Measurements from ENCODE around the gene PXMP4.
A peak's percentile ranks its signal among the peaks of the same experiment; 100 is the strongest.
"Not testable (repeated sequence)": the region's sequence is repeated elsewhere in the genome, so short reads cannot be mapped to it uniquely, and the experiment has no call there.

PXMP4 gene

DNA sequence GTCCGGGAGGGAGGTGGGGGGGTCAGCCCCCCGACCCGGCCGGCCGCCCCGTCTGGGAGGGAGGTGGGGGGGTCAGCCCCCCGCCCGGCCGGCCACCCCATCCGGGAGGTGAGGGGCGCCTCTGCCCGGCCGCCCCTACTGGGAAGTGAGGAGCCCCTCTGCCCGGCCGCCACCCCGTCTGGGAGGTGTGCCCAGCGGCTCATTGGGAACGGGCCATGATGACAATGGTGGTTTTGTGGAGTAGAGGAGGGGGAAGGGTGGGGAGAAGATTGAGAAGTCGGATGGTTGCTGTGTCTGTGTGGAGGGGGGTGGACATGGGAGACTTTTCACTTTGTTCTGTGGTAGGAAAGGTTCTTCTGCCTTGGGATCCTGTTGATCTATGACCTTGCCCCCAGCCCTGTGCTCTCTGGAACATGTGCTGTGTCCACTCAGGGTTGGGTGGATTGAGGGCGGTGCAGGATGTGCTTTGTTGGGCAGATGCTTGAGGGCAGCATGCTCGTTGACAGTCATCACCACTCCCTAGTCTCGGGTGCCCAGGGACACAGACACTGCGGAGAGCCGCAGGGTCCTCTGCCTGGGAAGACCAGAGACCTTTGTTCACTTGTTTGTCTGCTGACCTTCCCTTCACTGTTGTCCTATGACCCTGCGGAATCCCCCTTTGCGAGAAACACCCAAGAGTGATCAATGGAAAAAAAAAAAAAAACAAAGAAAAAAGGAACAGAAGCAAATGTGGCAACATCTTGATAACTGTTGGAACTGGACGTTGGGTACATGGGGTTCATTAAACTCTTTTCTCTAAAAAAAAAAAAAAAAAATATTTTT, 18.3 kb downstream of the PXMP4 start:
- no peak for DNase-seq

DNA sequence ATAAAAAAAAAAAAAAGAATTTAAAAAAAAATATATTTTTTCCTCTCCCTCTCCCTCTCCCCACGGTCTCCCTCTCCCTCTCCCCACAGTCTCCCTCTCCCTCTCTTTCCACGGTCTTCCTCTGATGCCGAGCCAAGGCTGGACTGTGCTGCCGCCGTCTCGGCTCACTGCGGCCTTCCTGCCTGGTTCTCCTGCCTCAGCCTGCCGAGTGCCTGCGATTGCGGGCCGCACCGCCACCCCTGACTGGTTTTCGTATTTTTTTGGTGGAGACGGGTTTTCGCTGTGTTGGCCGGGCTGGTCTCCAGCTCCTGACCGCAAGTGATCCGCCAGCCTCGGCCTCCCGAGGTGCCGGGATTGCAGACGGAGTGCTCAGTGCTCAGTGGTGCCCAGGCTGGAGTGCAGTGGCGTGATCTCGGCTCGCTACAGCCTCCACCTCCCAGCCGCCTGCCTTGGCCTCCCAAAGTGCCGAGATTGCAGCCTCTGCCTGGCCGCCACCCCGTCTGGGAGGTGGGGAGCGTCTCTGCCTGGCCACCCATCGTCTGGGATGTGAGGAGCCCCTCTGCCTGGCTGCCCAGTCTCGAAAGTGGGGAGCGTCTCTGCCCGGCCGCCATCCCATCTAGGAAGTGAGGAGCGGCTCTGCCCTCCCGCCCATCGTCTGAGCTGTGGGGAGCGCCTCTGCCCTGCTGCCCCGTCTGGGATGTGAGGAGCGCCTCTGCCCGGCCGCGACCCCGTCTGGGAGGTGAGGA, 19.2 kb downstream of the PXMP4 start:
- DNase-seq, result not testable (repeated sequence)

DNA sequence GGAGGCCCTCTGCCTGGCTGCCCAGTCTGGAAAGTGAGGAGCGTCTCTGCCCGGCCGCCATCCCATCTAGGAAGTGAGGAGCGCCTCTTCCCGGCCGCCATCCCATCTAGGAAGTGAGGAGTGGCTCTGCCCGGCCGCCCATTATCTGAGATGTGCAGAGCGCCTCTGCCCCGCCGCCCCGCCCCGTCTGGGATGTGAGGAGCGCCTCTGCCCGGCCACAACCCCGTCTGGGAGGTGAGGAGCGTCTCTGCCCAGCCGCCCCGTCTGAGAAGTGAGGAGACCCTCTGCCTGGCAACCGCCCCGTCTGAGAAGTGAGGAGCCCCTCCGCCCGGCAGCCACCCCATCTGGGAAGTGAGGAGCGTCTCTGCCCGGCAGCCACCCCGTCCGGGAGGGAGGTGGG, 21.1 kb downstream of the PXMP4 start:
- DNase-seq, result not testable (repeated sequence)

DNA sequence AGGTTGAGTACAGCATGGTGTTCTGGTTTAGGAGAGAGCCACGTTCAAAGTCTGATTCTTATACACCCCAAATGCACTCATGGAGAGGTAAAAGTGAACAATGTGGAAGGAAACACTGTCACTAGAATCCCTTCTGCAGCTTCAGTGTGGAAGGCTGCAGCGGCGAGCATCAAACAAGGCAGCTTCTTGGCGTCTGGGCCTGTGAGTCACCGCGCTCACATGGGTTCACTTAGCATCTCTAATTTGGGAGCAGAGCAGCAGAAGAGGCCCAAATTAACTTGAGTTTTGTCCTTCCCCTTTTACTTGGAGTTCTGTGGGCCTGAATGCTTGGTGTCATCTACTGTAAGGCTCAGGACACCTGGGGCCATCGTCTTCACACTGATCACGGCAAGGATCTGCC, 23.0 kb downstream of the PXMP4 start:
- peak; percentile 22 to 46 for DNase-seq

DNA sequence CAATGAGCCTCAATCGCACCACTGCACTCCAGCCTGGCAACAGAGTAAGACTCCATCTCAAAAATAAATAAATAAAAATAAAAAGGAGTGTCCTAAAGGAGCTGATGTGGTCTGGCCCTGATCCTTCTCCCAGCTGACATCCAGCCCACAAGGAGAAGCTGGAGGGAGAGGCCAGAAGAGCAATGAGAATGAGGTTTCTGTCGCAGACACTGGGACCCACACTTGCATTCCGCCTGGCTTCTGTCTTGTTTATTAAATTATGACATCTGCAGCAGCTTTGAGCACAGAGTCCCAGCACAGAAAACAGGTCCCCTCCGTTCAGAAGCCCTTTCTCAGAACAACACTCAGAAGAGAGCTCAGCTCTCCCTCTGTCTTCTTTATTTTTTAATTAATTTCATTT, 23.7 kb downstream of the PXMP4 start:
- no peak for DNase-seq

DNA sequence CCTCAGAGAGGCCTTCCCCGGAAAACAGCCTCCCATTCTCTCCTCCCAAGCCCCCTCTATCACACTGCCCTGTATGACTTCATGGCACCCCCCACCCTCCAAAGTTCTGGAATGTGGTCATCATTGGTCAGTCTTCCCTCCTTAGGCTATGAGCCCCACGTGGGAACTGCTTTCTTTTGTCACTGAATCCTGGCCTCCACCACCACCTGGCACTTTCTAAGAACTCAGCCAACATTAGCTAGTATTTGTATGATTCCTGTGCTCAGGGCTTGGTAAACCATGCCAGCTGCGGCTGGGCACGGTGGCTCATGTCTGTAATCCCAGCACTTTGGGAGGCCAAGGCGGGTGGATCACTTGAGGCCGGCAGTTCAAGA, 25.5 kb downstream of the PXMP4 start:
- peak in 1 of 2 donors; percentile 19 for DNase-seq

DNA sequence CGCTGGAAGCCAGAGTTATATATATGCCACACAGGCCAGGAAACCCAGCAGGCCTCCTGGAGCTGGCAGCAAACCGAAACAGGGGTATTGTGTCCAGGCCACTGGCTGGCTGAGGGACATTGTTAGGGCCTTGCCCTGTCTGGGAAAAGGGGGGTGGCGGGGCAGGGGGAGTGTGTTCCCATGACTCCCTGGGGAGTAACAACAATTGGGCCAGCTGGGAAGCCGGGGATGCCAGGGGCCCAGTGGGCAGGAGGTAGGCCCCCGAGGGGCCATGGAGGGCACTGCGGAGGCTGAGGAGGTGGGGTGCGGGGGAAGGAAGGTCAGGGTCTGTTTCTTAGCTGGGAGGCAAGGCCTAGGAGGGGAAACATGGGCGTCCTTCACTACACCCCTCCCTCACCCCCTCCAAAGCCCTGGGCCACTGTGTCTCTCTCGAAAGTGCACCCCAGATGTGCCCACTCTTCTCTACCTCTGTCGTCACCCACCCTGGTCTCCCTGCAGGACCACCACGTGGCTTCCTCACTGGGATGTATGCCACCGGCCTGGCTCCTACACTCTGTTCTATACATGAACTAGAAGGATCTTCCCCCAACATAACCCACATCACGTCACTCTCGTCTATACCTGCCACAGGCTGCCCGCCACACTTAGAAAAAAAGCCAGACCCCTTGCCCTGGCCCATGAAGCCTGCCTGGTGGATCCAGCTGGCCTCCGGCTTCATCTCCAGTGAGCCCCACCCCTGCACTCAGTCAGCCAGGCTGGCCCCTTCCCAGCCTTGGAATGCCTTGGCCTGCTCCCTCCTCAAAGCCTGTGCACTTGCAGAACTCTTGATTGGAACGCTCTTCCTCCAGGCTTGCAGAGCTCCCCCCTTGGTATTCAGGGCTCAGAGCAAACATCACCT, 26.1 kb downstream of the PXMP4 start:
- peak; percentile 78 to 81 for DNase-seq

DNA sequence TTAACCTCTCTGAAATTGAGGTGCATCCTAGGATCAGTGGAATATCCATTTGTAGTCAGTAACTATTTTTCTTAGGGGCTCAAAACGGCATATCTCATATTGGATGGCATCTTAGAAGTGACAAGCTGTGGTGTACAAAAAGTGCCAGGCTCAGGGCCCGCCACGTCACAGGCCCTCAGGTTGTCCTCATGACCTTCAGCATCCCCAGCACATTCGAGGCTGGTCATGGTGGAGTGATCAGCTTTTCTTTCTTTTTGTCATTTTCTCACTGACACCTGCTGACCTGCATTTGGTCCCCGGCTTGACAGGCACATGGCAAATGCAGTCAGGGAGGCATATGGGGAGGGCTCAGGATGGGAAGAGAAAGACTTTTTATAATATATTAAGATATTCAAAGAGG, 26.8 kb downstream of the PXMP4 start:
- no peak for DNase-seq

DNA sequence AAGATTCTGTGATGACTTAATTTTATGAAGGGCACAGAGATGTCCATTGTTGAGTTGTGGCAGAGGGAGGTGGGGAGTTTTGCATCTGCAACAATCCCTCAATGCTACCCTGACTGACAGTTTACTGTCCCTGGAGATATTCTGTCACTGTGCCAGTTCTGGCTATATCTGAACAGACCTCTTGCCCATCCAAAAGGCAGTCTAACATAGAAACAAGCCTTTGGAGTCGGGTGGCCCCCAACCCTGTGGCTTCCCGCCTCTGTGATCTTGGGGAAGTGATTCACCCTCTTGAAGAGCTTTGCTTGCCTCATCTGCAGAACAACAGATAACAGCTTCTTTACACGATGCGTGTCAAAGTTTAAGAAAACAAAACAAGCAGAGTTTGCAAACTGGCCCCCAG, 30.1 kb downstream of the PXMP4 start:
- DNase-seq, result peak in 1 of 2 donors; percentile 64

DNA sequence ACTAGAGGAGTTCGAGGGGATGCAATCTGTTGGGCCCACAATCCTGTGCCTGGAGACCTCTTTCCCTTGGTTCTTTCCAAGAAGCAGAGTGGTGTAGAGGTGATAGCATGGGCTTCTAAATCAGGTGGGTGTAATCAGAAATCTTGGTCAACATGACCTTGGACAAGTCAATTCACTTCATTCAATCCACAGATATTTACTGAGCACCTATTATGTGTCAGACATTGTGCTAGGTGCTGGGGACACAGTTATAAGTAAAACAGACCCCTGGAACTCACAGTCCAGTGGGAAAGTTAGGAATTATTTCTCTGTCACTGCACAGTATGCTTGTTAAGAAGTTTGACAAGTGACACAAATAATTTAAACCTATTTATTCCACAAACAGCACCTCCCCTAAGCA, 30.6 kb downstream of the PXMP4 start:
- DNase-seq, result no peak

DNA sequence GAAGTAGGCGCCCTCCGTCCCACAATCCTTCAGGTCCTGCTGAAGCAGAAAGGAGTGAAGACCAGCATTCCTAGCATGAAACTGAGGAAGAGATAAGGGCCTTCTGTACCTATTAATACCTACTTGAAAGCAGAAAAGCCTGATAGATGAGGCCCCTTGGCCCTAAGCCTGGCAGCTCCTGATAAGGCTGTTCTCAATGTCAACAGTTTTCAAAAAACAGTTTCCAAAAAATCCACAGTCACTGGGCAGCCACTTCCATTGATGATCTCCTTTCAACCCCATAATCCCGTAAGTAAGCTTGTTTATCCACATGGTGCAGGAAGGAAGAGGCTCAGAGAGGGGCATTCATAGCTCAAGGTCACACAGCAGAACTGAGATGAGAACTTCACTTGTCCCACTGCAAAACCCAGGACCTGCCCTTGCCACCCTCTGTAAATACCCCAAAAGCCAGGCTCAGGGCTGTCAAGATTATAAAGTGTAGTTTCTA, 31.1 kb downstream of the PXMP4 start:
- DNase-seq, result no peak

DNA sequence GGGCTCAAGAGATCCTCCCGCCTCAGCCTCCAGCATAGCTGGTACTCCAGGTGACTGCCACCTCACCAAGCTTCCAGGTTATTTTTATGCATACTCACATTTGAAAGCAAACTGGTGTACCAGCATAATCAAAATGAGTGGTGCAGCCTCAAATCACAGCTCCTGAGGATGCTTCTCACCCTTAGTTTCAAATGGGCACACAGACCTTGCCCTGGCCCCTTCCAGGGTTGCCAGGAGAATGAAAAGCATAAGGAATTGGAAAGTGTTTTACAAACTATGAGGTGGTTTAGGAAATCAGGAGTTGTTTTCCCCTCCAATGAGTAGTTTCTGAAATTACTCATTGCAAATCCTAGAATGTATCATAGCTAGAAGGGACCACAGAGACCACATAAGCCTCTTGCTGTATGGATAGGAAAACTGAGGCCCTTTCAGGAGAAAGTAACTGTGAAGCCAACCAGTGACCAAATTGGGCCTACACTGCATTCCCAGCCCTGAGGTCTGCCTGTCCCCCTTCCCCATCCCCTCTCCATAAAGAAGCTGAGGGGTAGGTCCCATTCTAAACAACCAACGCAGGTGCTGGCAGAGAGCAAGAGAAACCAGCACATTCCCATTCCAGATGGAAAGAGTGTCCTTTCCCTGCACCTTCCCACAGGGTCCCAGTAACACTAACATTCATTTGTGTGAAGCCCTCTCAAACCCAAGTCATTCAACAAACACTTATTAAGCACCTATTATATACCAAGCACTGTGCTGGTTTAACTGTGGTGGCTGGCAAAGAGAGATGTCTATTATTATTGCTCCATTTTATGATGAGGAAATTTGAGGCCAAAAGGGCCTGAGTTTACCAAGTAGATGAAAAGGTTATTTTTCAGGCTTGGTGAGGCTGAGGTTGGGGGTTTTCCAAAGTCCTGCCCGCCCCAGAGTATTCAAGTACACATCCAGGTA, 31.8 kb downstream of the PXMP4 start:
- no peak for DNase-seq

DNA sequence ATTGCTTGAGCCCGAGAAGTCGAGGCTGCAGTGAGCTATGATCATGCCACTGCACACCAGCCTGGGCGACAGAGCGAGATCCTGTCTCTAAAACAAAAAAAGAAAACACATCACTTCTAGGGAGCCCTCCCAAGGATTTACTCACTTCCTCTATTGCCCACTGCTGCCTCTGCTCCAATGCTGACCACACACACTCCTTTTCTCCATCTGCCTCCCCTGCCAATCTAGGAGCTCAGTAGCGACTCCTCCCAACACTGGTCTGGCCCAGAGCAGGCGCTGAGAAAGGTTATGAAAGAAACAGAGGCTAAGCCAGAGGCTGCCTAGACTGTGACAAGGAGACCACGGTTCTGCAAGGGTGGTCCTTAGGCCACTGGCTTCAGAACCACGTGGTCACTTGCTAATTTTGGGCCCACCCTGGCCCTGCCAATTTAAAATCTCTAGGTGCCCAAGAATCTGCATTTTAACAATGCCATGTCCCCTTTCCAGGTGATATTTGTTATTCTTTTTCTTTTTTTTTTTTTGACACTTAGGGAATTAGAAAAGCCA, 32.7 kb downstream of the PXMP4 start:
- no peak for DNase-seq

DNA sequence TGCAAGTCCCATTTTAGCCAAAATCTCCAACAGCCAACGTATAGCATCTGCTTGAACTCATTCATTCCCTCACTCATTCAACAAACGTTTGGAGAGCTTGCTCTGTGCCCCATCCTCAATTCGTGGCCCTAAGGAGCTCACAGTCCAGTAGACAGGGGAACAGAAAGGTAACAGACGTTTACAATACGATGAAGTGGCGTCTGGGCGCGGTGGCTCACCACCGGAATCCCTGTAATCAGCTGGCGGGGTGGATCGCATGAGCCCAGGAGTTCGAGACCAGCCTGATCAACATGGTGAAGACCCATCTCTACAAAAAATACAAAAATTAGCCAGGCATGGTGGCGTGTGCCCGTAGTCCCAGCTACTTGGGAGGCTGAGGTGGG, 33.1 kb downstream of the PXMP4 start:
- DNase-seq, result no peak

DNA sequence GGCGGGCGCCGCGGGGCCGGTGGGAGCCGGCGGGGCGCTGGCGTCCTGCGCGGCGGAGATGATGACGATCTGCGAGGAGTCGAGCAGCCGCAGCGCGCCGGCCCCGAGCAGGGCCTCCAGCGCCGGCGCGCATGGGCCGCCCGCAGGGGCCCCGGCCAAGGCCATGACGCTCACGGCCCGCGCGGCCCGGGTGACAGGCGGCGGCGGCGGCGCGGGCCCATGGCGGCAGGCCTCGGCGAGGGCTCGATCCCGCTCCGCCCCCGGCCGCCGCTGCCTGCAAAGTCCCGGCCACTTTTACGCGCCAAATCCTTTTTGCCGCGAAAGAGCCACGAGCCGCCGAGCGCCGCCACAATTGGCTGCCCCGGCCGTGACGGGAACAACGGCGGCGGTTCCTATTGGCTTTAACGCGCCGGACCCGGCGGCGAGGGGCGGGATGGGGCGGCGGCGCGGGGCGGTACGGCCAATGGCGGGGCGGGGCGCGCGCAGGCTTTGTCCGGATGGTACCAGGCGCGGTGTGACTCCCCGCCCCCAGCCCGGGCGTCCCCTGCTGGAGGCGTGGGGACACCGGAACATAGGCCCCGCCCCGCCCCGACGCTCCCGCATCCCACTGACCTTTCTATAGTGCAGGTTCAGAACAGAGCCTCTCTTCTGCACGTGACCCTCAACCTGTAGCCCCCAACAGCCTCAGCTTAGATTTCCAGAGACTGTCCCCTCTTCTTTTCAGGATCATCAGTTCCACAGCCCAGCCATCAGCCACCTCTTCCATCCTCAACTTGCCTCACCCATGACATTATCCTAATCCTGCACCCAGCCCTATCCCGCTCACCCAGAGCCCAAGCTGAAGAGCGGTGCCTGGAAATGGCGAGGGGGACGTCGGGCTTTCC, 33.8 kb downstream of the PXMP4 start, which contains the start of gene E2F1:
Gene E2F1 (minus strand): TSS at position 286 of the 884 bp plus-strand sequence. CDS start 121 bp downstream, at position 165.
- peak; percentile 87 to 94 for DNase-seq

DNA sequence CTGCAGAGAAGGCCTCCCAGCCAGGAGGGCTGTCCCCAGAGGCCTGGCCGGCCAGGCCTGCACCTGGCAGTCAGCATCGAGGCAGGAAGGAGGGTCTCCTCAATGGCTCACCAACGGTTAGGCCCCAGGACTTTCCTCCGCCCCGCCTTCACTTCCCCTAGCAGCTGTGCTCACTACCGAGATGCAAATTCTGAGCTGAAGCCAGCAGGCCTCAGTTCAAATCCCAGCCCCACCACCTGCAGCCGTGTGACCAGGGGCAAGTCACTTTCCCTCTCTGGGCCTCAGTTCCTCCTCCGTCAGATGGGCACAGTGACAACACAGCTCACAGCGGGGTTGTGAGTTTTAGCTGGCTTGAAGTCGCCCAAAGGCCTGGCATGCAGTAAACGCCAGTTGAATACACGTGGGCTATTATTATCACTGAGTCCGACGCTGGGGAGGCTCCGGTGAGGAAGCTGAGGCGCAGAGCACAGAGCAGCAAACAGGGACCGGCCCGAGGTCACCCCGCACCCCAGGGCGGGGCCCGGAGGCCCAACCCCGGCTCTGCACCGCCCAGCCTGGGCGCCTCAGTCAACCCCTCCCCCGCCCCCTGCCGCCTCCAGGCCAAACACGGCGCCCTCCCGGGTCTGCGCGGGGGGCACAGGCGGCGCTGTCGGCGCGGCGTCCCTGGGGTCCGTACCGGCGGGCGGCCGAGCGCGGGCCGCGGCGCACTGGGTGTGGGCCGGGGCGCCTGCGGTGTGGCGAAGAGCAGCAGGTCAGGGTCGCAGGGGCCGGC, 34.6 kb downstream of the PXMP4 start:
- DNase-seq, result no peak

DNA sequence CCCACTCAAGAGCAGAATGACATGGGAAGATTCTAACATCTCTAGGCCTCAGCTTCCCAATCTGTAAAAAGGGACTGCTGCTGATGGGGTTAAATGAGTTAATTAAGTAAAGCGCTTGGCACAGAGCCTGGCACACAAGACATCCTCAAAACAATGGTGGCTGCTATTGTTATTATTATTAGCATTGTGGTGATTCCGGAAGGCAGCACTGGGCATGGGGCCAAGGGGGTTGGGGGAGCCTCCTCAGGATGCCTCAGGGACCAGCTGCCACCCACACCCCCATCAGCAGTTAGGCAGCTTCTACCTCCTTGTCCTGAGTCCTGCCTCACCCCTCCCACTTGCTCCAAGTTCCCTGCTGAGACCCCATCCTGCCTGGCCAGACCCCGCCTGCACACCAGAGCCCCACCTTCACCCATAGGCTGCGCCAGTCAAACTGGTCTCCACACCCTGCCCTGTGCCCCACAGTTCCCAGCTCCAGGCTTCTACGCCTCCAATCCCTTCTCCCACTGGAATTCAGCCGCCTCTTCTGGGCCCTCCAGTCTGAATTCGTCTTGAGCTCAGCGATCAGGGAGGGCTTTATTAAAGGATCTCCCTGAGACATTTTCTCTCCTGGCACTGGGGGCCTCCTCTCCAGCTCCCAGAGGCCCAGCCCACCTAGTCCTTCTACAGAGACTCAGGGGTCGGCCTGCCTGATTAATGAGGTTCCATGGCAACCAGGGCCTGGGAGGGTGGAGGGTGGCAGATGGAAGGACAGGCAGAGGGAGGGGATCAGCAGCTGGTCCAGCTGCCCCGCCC, 35.4 kb downstream of the PXMP4 start:
- no peak for DNase-seq

DNA sequence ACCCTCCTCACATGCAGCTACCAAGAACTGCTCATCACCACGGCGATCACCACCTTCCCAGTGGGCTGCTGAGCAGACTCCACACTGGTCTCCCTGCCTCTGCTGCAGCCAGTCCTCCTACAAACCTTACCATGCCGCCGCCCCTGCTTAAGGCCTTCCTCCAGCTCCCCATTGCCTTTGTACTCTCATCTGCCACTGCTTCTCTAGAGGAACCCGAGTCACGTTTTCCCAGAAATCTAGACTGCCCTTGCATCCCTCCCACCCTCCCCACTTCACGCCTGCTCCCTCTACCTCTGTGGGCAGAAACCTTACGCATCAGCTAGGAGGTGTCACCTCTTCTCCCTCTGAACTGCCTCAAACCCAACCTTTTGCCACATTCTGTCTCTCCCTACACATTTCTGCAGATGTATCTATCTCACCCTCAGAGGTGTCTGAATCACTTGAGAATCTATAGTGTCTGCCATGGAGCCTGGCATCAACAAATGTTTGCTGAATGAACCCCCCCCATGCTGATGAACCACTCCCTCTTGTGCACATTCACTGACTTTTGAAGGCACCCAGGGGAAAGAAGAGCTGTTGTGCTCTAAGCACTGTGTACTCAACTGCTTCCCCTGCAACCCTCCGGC, 38.3 kb downstream of the PXMP4 start:
- DNase-seq, result no peak
